H9 (cell line): ENCODE data around the gene TEKT3. TPM values are rescaled to one million over a fixed set of nuclear protein-coding genes. Genes with fewer than 3 reads are reported as not detected.

Source experiments
- DNase-seq: peaks from one replicate; pipeline ENCODE4 v3.0.0-alpha.2; 2017
- H2AFZ ChIP-seq: one replicate; pipeline ENCODE4 v1.6.1; 2013; ENCODE audit warnings: mild to moderate bottlenecking, low read length, control low read depth, moderate library complexity
- H2AK5ac ChIP-seq: 2 replicates; pipeline ENCODE4 v1.6.1; 2013; ENCODE audit warnings: low read length, control low read depth, mixed read lengths; ENCODE audit not compliant: insufficient read length
- H2BK120ac ChIP-seq: one replicate; pipeline ENCODE4 v1.6.1; 2013; ENCODE audit warnings: low read depth, mild to moderate bottlenecking, low read length, control low read depth, inconsistent platforms; ENCODE audit not compliant: poor library complexity, severe bottlenecking
- H2BK12ac ChIP-seq: 2 replicates; pipeline ENCODE4 v1.6.1; 2013; ENCODE audit warnings: low read length, control low read depth, mixed read lengths, low read depth; ENCODE audit not compliant: insufficient read length
- H2BK15ac ChIP-seq: 2 replicates; pipeline ENCODE4 v1.6.1; 2013; ENCODE audit warnings: low read depth, low read length, control low read depth
- H2BK20ac ChIP-seq: one replicate; pipeline ENCODE4 v1.6.1; 2013; ENCODE audit warnings: low read depth, mild to moderate bottlenecking, low read length, control low read depth, inconsistent platforms; ENCODE audit not compliant: poor library complexity, severe bottlenecking
- H2BK5ac ChIP-seq: 2 replicates; pipeline ENCODE4 v1.6.1; 2013; ENCODE audit warnings: low read length, control low read depth, mixed read lengths; ENCODE audit not compliant: insufficient read length
- H3K14ac ChIP-seq: 2 replicates; pipeline ENCODE4 v1.6.1; 2013; ENCODE audit warnings: low read length, control low read depth; ENCODE audit not compliant: insufficient read depth
- H3K18ac ChIP-seq: 2 replicates; pipeline ENCODE4 v1.6.1; 2013; ENCODE audit warnings: low read depth, mild to moderate bottlenecking, mixed read lengths, low read length, control low read depth; ENCODE audit not compliant: insufficient read length
- H3K23ac ChIP-seq: 2 replicates; pipeline ENCODE4 v1.6.1; 2013; ENCODE audit warnings: low read length, control low read depth, mixed read lengths, low read depth; ENCODE audit not compliant: insufficient read length
- H3K23me2 ChIP-seq: 2 replicates; pipeline ENCODE4 v1.6.1; 2013; ENCODE audit warnings: low read depth, mild to moderate bottlenecking, mixed read lengths, low read length, control low read depth; ENCODE audit not compliant: insufficient read length, poor library complexity, severe bottlenecking
- H3K27ac ChIP-seq: 2 replicates; pipeline ENCODE4 v1.5.1; 2013; ENCODE audit warnings: low read length, control low read depth, mixed read lengths, low read depth; ENCODE audit not compliant: insufficient read length
- H3K27me3 ChIP-seq: 2 replicates; pipeline ENCODE4 v1.6.1; 2013; ENCODE audit warnings: low read length, control low read depth, inconsistent platforms; ENCODE audit not compliant: insufficient read depth
- H3K4ac ChIP-seq: 2 replicates; pipeline ENCODE4 v1.6.1; 2013; ENCODE audit warnings: low read depth, mild to moderate bottlenecking, control low read depth, inconsistent platforms, low read length, moderate library complexity
- H3K4me1 ChIP-seq: 2 replicates; pipeline ENCODE4 v1.6.1; 2013; ENCODE audit warnings: low read length, control low read depth, inconsistent platforms; ENCODE audit not compliant: insufficient read depth
- H3K4me2 ChIP-seq: 2 replicates; pipeline ENCODE4 v1.6.1; 2013; ENCODE audit warnings: low read length, control low read depth, mixed read lengths; ENCODE audit not compliant: insufficient read length, insufficient read depth
- H3K56ac ChIP-seq: 2 replicates; pipeline ENCODE4 v1.6.1; 2013; ENCODE audit warnings: low read depth, mild to moderate bottlenecking, mixed read lengths, low read length, control low read depth; ENCODE audit not compliant: insufficient read length
- H3K79me1 ChIP-seq: 2 replicates; pipeline ENCODE4 v1.6.1; 2013; ENCODE audit warnings: low read depth, mild to moderate bottlenecking, moderate library complexity, low read length, control low read depth, inconsistent platforms; ENCODE audit not compliant: insufficient read depth, poor library complexity, severe bottlenecking
- H3K79me2 ChIP-seq: 2 replicates; pipeline ENCODE4 v1.6.1; 2013; ENCODE audit warnings: low read length, control low read depth, inconsistent platforms; ENCODE audit not compliant: insufficient read depth
- H3K9ac ChIP-seq: 2 replicates; pipeline ENCODE4 v1.6.1; 2013; ENCODE audit warnings: low read length, control low read depth, mixed read lengths; ENCODE audit not compliant: insufficient read length; ENCODE audit errors: extremely low read depth
- H3K9me3 ChIP-seq: one replicate; pipeline ENCODE4 v1.6.1; 2013; ENCODE audit warnings: low read depth, low read length, inconsistent platforms; ENCODE audit not compliant: control insufficient read depth
- H3T11ph ChIP-seq: one replicate; pipeline ENCODE4 v1.6.1; 2013; ENCODE audit warnings: mild to moderate bottlenecking, low read length, control low read depth, inconsistent platforms
- H4K20me1 ChIP-seq: one replicate; pipeline ENCODE4 v1.6.1; 2013; ENCODE audit not compliant: control insufficient read depth, insufficient read length, insufficient read depth
- H4K5ac ChIP-seq: 2 replicates; pipeline ENCODE4 v1.6.1; 2013; ENCODE audit warnings: low read depth, mild to moderate bottlenecking, mixed read lengths, low read length, control low read depth; ENCODE audit not compliant: insufficient read length
- H4K8ac ChIP-seq: replicated peaks from 2 replicates; pipeline ENCODE4 v1.6.1; 2013; ENCODE audit warnings: low read length, control low read depth, mixed read lengths, low read depth; ENCODE audit not compliant: insufficient read length
- H4K91ac ChIP-seq: 2 replicates; pipeline ENCODE4 v1.6.1; 2013; ENCODE audit warnings: low read depth, mild to moderate bottlenecking, moderate library complexity, mixed read lengths, low read length, control low read depth; ENCODE audit not compliant: insufficient read length
- H3K27ac Mint-ChIP-seq, 3 experiments: 2 replicates in 2 of 3; 3 replicates in 1 of 3; pipeline ENCODE4 v1.8.0; 2020 to 2021; ENCODE audit warnings: mixed read lengths in 3 of 3, mild to moderate bottlenecking in 1 of 3, moderate library complexity in 1 of 3
- H3K27me3 Mint-ChIP-seq: 2 replicates; pipeline ENCODE4 v1.8.0; 2021; ENCODE audit warnings: low read depth, mild to moderate bottlenecking, moderate library complexity, mixed read lengths
- H3K36me3 Mint-ChIP-seq, 3 experiments: 2 replicates in 2 of 3; 3 replicates in 1 of 3; pipeline ENCODE4 v1.8.0; 2020 to 2021; ENCODE audit warnings: low read depth in 3 of 3, mixed read lengths in 3 of 3; ENCODE audit not compliant: insufficient read depth in 1 of 3
- H3K4me1 Mint-ChIP-seq, 2 experiments: 2 replicates each; pipeline ENCODE4 v1.8.0; 2020; ENCODE audit warnings: mixed read lengths in 2 of 2
- H3K4me3 Mint-ChIP-seq, 2 experiments: 2 replicates in 1 of 2; 3 replicates in 1 of 2; pipeline ENCODE4 v1.8.0; 2020 to 2021; ENCODE audit warnings: mild to moderate bottlenecking in 2 of 2, mixed read lengths in 2 of 2, moderate library complexity in 1 of 2
- H3K9me3 Mint-ChIP-seq, 2 experiments: 2 replicates in 1 of 2; 3 replicates in 1 of 2; pipeline ENCODE4 v1.8.0; 2020; ENCODE audit warnings: mild to moderate bottlenecking in 2 of 2, mixed read lengths in 2 of 2, moderate library complexity in 1 of 2
- WGBS: extraction: QIAGEN DNeasy Blood & Tissue Kit; methylation state at CpG from one replicate; pipeline ENCODE4 v1.1.7; 2013; ENCODE audit warnings: missing lambda C conversion rate, low lambda C conversion rate, mixed read lengths; ENCODE audit not compliant: insufficient read length; ENCODE audit errors: extremely low coverage; 5-methylcytosine and 5-hydroxymethylcytosine counted together
- total RNA-seq: library from RNA; stranded (reverse); gene quantifications from 2 replicates; pipeline ENCODE4 v1.2.1, GENCODE V29; 2021
- TF ChIP-seq, protein P1 (sequence below): fragments of 200-600 bp; sonication (generic); conservative IDR thresholded peaks from 3 replicates; pipeline ENCODE4 v1.8.0; 2021; ENCODE audit warnings: antibody characterized with exemption, mild to moderate bottlenecking

Gene TEKT3
- total RNA-seq, 1 experiment from 2014 or later, result 0.42 TPM

GRCh38 chr17:15309793-15310192 is 31.6 kb downstream of the TEKT3 start:
- WGBS, result no CpG with 5 or more reads among the region's 3 CpGs
- H3K4ac ChIP-seq, result no peak overlapping the region
- Mint-ChIP-seq H3K4me1 (no peaks in the 10 kb centered on the region), H3K36me3 (no peaks in the 10 kb centered on the region), H3K4me3 (no peak overlapping the region), H3K27me3 (no peaks in the 10 kb centered on the region; the same call in 1 of the 2 replicates), H3K9me3 (no peaks in the 10 kb centered on the region), H3K27ac (no peak overlapping the region)
- H4K5ac ChIP-seq, result no peak overlapping the region
- DNase-seq, result no peak
- H3K9ac ChIP-seq, result no peak overlapping the region
- H3K18ac ChIP-seq, result no peak overlapping the region
- no peak overlapping the region for H2BK15ac ChIP-seq
- no peak overlapping the region for H3K4me2 ChIP-seq
- no peak overlapping the region for H4K8ac ChIP-seq
- H3K23me2 ChIP-seq, result no peaks in the 10 kb centered on the region
- H4K91ac ChIP-seq, result no peak overlapping the region
- H3K79me1 ChIP-seq, result no peaks in the 10 kb centered on the region
- H3K9me3 ChIP-seq, result no peaks in the 10 kb centered on the region
- H3K27ac ChIP-seq, result no peak overlapping the region
- H3K23ac ChIP-seq, result no peak overlapping the region
- no peak overlapping the region for H3T11ph ChIP-seq
- no peaks in the 10 kb centered on the region for H4K20me1 ChIP-seq
- H3K56ac ChIP-seq, result no peak overlapping the region
- no peak overlapping the region for H2BK12ac ChIP-seq
- no peak overlapping the region for H3K14ac ChIP-seq
- H2BK5ac ChIP-seq, result no peak overlapping the region
- H2AFZ ChIP-seq, result no peak overlapping the region
- H3K79me2 ChIP-seq, result no peaks in the 10 kb centered on the region
- no peak overlapping the region for H2AK5ac ChIP-seq
- no peaks in the 10 kb centered on the region for H3K4me1 ChIP-seq
- no peak overlapping the region for H2BK120ac ChIP-seq
- TF ChIP-seq, protein P1, sequence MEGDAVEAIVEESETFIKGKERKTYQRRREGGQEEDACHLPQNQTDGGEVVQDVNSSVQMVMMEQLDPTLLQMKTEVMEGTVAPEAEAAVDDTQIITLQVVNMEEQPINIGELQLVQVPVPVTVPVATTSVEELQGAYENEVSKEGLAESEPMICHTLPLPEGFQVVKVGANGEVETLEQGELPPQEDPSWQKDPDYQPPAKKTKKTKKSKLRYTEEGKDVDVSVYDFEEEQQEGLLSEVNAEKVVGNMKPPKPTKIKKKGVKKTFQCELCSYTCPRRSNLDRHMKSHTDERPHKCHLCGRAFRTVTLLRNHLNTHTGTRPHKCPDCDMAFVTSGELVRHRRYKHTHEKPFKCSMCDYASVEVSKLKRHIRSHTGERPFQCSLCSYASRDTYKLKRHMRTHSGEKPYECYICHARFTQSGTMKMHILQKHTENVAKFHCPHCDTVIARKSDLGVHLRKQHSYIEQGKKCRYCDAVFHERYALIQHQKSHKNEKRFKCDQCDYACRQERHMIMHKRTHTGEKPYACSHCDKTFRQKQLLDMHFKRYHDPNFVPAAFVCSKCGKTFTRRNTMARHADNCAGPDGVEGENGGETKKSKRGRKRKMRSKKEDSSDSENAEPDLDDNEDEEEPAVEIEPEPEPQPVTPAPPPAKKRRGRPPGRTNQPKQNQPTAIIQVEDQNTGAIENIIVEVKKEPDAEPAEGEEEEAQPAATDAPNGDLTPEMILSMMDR, result no peak
- H3K27me3 ChIP-seq, result no peaks in the 10 kb centered on the region
- no peak overlapping the region for H2BK20ac ChIP-seq
